PC-9 (cell line): ENCODE results near the gene ZNF708. TPM values are rescaled to one million over a fixed set of nuclear protein-coding genes. Genes with fewer than 3 reads are reported as not detected.
"Not testable (repeated sequence)": the region's sequence is repeated elsewhere in the genome, so short reads cannot be mapped to it uniquely, and the experiment has no call there.

Experiments
- BruUV-seq: library from RNA; stranded (reverse); fragments of 400-500 nt; replicated peaks from 2 replicates; lab custom pipeline; 2021; lab: Mats Ljungman, UMichigan
- CTCF ChIA-PET: fragments of 300-600 bp; sonication (Branson Sonifier 250); formaldehyde crosslinking; loops from one replicate; lab custom pipeline; 2022; ENCODE audit warnings: antibody characterized with exemption; lab: Charles Lee
- POLR2A ChIA-PET: fragments of 300-600 bp; sonication (Branson Sonifier 250); formaldehyde crosslinking; loops from one replicate; lab custom pipeline; 2022; ENCODE audit warnings: antibody characterized with exemption; ENCODE audit not compliant: unreplicated experiment; lab: Charles Lee
- DNase-seq, 2 experiments: peaks; one replicate each; pipeline versions ENCODE4 v3.0.0 to v3.0.0-alpha.2; 2015 to 2022; ENCODE audit warnings: mixed read lengths in 1 of 2
- H2AFZ ChIP-seq: fragments of 200-600 bp; sonication (generic); 2 replicates; pipeline ENCODE4 v1.8.1; 2017; ENCODE audit warnings: antibody characterized with exemption
- H3F3A ChIP-seq: fragments of 200-600 bp; sonication (generic); 2 replicates; pipeline ENCODE4 v1.8.1; 2017; ENCODE audit warnings: antibody characterized with exemption, mild to moderate bottlenecking, low read depth; ENCODE audit not compliant: insufficient read depth
- H3K27ac ChIP-seq: fragments of 200-600 bp; sonication (generic); 2 replicates; pipeline ENCODE4 v1.6.1; 2016; ENCODE audit warnings: mixed run types
- H3K27me3 ChIP-seq: fragments of 200-600 bp; sonication (generic); 2 replicates; pipeline ENCODE4 v1.6.1; 2016; ENCODE audit warnings: low read depth, mixed run types; ENCODE audit not compliant: insufficient read depth
- H3K36me3 ChIP-seq: fragments of 200-600 bp; sonication (generic); 2 replicates; pipeline ENCODE4 v1.6.1; 2016; ENCODE audit warnings: low read depth, mixed run types
- H3K4me1 ChIP-seq: fragments of 200-600 bp; sonication (generic); replicated peaks from 2 replicates; pipeline ENCODE4 v1.6.1; 2016; ENCODE audit warnings: mixed run types; ENCODE audit not compliant: insufficient read depth
- H3K4me2 ChIP-seq: fragments of 200-600 bp; sonication (generic); 2 replicates; pipeline ENCODE4 v1.6.1; 2017; ENCODE audit warnings: mixed run types
- H3K4me3 ChIP-seq: fragments of 200-600 bp; sonication (generic); 2 replicates; pipeline ENCODE4 v1.6.1; 2016; ENCODE audit warnings: mixed run types
- H3K79me2 ChIP-seq: fragments of 200-600 bp; sonication (generic); 2 replicates; pipeline ENCODE4 v1.6.1; 2017; ENCODE audit warnings: low read depth, mixed run types
- H3K9me2 ChIP-seq: fragments of 200-600 bp; sonication (generic); 2 replicates; pipeline ENCODE4 v1.8.1; 2017; ENCODE audit warnings: mild to moderate bottlenecking; ENCODE audit not compliant: insufficient read depth
- H3K9me3 ChIP-seq: fragments of 200-600 bp; sonication (generic); 2 replicates; pipeline ENCODE4 v1.8.1; 2016; ENCODE audit warnings: low read depth; ENCODE audit not compliant: insufficient read depth
- H4K20me1 ChIP-seq: fragments of 200-600 bp; sonication (generic); 2 replicates; pipeline ENCODE4 v1.8.1; 2017; ENCODE audit not compliant: insufficient read depth
- EZH2 ChIP-seq: fragments of 200-600 bp; sonication (generic); IDR thresholded peaks from 2 replicates; pipeline ENCODE4 v1.8.0; 2017; ENCODE audit warnings: antibody characterized with exemption, low read depth
- intact Hi-C: fragments of 100-400 bp; cut with micrococcal nuclease; formaldehyde crosslinking; loops from one replicate; pipeline ENCODE4 v1.10.0; 2022; ENCODE audit not compliant: unreplicated experiment
- total RNA-seq: library from RNA; stranded (reverse); gene quantifications from 2 replicates; pipeline ENCODE4 v1.2.3, GENCODE V29; 2021
- TF ChIP-seq, protein P1 (sequence below): fragments of 200-600 bp; sonication (generic); conservative IDR thresholded peaks from 2 replicates; pipeline ENCODE4 v1.6.1; 2017; ENCODE audit warnings: mixed run types, antibody characterized with exemption, mild to moderate bottlenecking, moderate library complexity

Gene ZNF708
- total RNA-seq, 1 experiment from 2014 or later: 2.5 TPM

DNA sequence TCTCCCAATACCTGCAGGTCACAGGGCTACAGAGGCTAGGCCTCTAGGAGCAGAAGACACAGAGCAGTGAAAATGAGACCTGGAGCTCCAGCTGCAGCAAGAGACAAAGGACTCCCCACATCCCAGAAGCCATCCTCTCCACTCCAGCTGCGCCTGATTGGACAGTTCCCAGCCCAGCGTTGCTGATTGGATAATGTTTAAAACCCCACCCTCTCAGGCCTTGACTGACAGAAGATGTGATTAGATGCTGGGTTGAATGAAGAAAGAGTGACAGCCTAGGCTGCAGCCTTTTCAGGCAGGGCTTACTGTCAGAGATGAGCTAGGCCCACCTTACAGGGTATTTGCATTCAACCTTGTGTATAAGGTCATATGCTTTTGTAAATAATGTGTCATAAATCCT lies 59.4 kb downstream of the ZNF708 start:
- Histone ChIP-seq H3K36me3 (no peaks in the 10 kb centered on the region), H3K4me1 (no peaks in the 10 kb centered on the region), H3F3A (no peaks in the 10 kb centered on the region), H3K9me2 (no peaks in the 10 kb centered on the region), H3K27ac (no peak overlapping the region), H2AFZ (peak overlapping the region; percentile 16; the same call in 1 of the 2 replicates), H3K4me2 (no peak overlapping the region), H4K20me1 (no peaks in the 10 kb centered on the region), H3K79me2 (no peaks in the 10 kb centered on the region), H3K4me3 (no peak overlapping the region), H3K27me3 (no peaks in the 10 kb centered on the region), H3K9me3 (no peaks in the 10 kb centered on the region)
- intact Hi-C loops: no loop called here
- TF ChIP-seq, protein P1, sequence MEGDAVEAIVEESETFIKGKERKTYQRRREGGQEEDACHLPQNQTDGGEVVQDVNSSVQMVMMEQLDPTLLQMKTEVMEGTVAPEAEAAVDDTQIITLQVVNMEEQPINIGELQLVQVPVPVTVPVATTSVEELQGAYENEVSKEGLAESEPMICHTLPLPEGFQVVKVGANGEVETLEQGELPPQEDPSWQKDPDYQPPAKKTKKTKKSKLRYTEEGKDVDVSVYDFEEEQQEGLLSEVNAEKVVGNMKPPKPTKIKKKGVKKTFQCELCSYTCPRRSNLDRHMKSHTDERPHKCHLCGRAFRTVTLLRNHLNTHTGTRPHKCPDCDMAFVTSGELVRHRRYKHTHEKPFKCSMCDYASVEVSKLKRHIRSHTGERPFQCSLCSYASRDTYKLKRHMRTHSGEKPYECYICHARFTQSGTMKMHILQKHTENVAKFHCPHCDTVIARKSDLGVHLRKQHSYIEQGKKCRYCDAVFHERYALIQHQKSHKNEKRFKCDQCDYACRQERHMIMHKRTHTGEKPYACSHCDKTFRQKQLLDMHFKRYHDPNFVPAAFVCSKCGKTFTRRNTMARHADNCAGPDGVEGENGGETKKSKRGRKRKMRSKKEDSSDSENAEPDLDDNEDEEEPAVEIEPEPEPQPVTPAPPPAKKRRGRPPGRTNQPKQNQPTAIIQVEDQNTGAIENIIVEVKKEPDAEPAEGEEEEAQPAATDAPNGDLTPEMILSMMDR: no peak
- TF ChIP-seq EZH2: no peak
- ChIA-PET POLR2A (no interaction called here), CTCF (no interaction called here)
- DNase-seq: no peak
- no TSS peak for BruUV-seq

DNA sequence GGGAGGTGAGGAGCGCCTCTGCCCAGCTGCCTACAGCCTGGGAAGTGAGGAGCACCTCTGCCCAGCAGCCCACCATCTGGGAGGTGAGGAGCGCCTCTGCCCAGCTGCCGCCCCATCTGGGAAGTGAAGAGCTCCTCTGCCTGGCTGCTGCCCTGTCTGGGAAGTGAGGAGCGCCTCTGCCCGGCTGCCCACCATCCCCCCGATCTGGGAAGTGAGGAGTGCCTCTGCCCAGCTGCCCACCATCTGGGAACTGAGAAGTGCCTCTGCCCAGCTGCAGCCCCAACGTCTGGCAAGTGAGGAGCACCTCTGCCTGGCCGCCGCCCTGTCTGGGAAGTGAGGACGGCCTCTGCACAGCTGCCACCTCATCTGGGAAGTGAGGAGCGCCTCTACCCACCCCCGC lies 64.3 kb downstream of the ZNF708 start:
- no TSS peak for BruUV-seq
- no peaks in the 10 kb centered on the region for H3K9me3 ChIP-seq
- POLR2A ChIA-PET: no interaction called here
- H3K79me2 ChIP-seq: no peaks in the 10 kb centered on the region
- H3K36me3 ChIP-seq: no peaks in the 10 kb centered on the region
- H3K4me1 ChIP-seq: no peaks in the 10 kb centered on the region
- H3K27me3 ChIP-seq: no peaks in the 10 kb centered on the region
- H3K27ac ChIP-seq: no peak overlapping the region
- DNase-seq: no peak
- intact Hi-C loops: no loop called here
- no peak overlapping the region for H3K4me3 ChIP-seq
- H3K4me2 ChIP-seq: no peak overlapping the region
- H3F3A ChIP-seq: no peaks in the 10 kb centered on the region
- H3K9me2 ChIP-seq: no peaks in the 10 kb centered on the region
- no peaks in the 10 kb centered on the region for H4K20me1 ChIP-seq
- CTCF ChIA-PET: no interaction called here
- TF ChIP-seq EZH2: no peak
- TF ChIP-seq, protein P1: no peak
- H2AFZ ChIP-seq: no peak overlapping the region

DNA sequence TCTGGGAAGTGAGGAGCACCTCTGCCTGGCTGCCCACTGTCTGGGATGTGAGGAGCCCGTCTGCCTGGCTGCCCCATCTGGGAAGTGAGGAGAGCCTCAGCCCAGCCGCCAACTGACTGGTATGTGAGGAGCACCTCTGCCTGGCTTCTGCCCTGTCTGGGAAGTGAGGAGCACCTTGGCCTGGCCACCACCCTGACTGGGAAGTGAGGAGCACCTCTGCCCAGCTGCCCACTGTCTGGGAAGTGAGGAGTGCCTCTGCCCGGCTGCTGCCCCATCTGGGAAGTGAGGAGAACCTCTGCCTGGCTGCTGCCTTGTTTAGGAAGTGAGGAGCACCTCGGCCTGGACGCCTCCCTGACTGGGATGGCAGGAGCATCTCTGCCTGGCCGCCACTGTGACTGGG lies 64.8 kb downstream of the ZNF708 start:
- no peaks in the 10 kb centered on the region for H3F3A ChIP-seq
- H3K79me2 ChIP-seq: no peaks in the 10 kb centered on the region
- TF ChIP-seq EZH2: no peak
- TF ChIP-seq, protein P1: no peak
- no peaks in the 10 kb centered on the region for H4K20me1 ChIP-seq
- POLR2A ChIA-PET: no interaction called here
- BruUV-seq: no TSS peak
- H3K4me1 ChIP-seq: no peaks in the 10 kb centered on the region
- H3K9me2 ChIP-seq: no peaks in the 10 kb centered on the region
- no peak overlapping the region for H3K27ac ChIP-seq
- no peak overlapping the region for H2AFZ ChIP-seq
- CTCF ChIA-PET: no interaction called here
- H3K27me3 ChIP-seq: no peaks in the 10 kb centered on the region
- no peaks in the 10 kb centered on the region for H3K9me3 ChIP-seq
- H3K4me2 ChIP-seq: no peak overlapping the region
- no peak for DNase-seq
- no peak overlapping the region for H3K4me3 ChIP-seq
- no peaks in the 10 kb centered on the region for H3K36me3 ChIP-seq
- intact Hi-C loops: no loop called here

DNA sequence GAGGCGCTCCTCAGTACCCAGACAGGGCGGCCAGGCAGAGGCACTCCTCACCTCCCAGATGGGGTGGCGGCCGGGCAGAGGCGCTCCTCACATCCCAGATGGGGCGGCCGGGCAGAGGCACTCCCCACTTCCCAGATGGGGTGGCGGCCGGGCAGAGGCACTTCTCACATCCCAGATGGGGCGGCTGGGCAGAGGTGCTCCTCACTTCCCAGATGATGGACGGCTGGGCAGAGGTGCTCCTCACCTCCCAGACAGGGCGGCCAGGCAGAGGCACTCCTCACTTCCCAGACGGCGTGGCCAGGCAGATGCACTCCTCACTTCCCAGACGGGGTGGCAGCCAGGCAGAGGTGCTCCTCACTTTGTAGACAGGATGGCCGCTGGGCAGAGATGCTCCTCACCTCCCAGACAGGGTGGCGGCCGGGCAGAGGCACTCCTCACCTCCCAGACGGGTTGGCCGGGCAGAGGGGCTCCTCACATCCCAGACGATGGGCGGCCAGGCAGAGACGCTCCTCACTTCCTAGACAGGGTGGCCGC lies 68.3 kb downstream of the ZNF708 start:
- H3K27ac ChIP-seq, BruUV-seq, CTCF ChIA-PET, H2AFZ ChIP-seq, H3K79me2 ChIP-seq, H3K36me3 ChIP-seq, H4K20me1 ChIP-seq, H3K9me2 ChIP-seq, H3K4me3 ChIP-seq, H3K27me3 ChIP-seq, intact Hi-C loops, DNase-seq, H3K4me1 ChIP-seq, H3K9me3 ChIP-seq, POLR2A ChIA-PET, H3K4me2 ChIP-seq, H3F3A ChIP-seq: not testable (repeated sequence)
